ENCODE measurements around the gene DPYSL4. TPM values are rescaled to one million over a fixed set of nuclear protein-coding genes. Genes with fewer than 3 reads are reported as not detected.

The DPYSL4 gene
- total RNA-seq, 1 experiment from 2014 or later: 26.3 TPM

DNA sequence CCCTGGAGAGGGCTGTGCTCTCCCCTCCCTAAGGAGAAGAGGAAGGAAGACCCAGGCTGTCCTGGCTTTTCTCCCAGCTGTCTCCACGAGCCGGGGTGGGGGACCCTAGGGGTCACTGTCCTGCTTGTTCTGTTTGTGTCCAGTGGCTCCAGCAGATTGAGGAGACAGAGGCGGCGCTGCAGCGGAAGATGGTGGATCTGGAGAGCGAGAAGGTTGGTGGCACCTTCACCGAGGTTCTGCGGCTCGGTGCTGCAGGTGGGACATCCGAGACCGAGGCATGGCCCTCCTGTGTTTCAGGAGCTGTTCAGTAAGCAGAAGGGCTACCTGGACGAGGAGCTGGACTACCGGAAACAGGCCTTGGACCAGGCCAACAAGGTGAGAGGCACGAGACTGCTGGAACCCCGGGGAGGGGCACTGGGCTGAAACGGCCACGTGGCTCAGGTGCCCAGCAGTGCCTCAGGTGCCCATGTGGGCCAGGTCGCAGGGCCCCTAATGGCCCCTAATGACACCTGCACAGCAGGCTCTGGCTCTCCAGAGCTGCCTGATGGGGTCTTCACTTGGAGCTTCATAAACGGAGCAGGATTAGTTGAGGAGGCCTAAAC, 33.0 kb upstream of the DPYSL4 start:
- TF ChIP-seq CTCF (conservative IDR thresholded peaks at IDR 0.05): no peak
- H3T11ph ChIP-seq (ENCODE audit: low read length): no peak overlapping the region
- no peak overlapping the region for H3K9ac ChIP-seq (ENCODE audit: extremely low read depth, insufficient read length, low read length)
- no peak overlapping the region for H2BK120ac ChIP-seq (ENCODE audit: low read depth, low read length, poor library complexity, severe bottlenecking)
- H3K27ac Mint-ChIP-seq: no peak overlapping the region
- no peak overlapping the region for H3K23ac ChIP-seq (ENCODE audit: insufficient read length, low read depth, low read length)
- H2BK5ac ChIP-seq (ENCODE audit: insufficient read length, low read length): no peak overlapping the region
- H3K27ac ChIP-seq (ENCODE audit: insufficient read length, low read depth, low read length): no peak overlapping the region
- no peak overlapping the region for H3K18ac ChIP-seq (ENCODE audit: insufficient read length, low read depth, low read length)
- H3K36me3 Mint-ChIP-seq (ENCODE audit: insufficient read depth in 1 of 3, low read depth in 3 of 3): no peaks in the 10 kb centered on the region; a peak in 1 of 7 replicates
- H2BK12ac ChIP-seq (ENCODE audit: insufficient read length, low read depth, low read length): no peak overlapping the region
- no peak overlapping the region for H2BK15ac ChIP-seq (ENCODE audit: low read depth, low read length)
- no peak overlapping the region for H3K4me3 Mint-ChIP-seq
- no peaks in the 10 kb centered on the region for H4K20me1 ChIP-seq (ENCODE audit: control insufficient read depth, insufficient read depth, insufficient read length)
- no peak overlapping the region for H4K8ac ChIP-seq (replicated peaks; ENCODE audit: insufficient read length, low read depth, low read length)
- H3K9me3 Mint-ChIP-seq: no peaks in the 10 kb centered on the region
- no peak overlapping the region for H3K4me2 ChIP-seq (ENCODE audit: insufficient read depth, insufficient read length, low read length)
- H3K23me2 ChIP-seq (ENCODE audit: insufficient read length, low read depth, low read length, poor library complexity, severe bottlenecking): no peaks in the 10 kb centered on the region
- H3K27me3 ChIP-seq (ENCODE audit: insufficient read depth, low read length): no peaks in the 10 kb centered on the region
- H2BK20ac ChIP-seq (ENCODE audit: low read depth, low read length, poor library complexity, severe bottlenecking): no peak overlapping the region
- no peak overlapping the region for H2AFZ ChIP-seq (ENCODE audit: low read length)
- no peak overlapping the region for H2AK5ac ChIP-seq (ENCODE audit: insufficient read length, low read length)
- H3K79me2 ChIP-seq (ENCODE audit: insufficient read depth, low read length): no peaks in the 10 kb centered on the region
- no peaks in the 10 kb centered on the region for H3K27me3 Mint-ChIP-seq (ENCODE audit: low read depth)
- no peaks in the 10 kb centered on the region for H3K4me1 ChIP-seq (ENCODE audit: insufficient read depth, low read length)
- H3K4ac ChIP-seq (ENCODE audit: low read depth, low read length): no peak overlapping the region
- no peak overlapping the region; the same call in 1 of the 2 replicates for H3K14ac ChIP-seq (ENCODE audit: insufficient read depth, low read length)
- no peaks in the 10 kb centered on the region for H3K79me1 ChIP-seq (ENCODE audit: insufficient read depth, low read depth, low read length, poor library complexity, severe bottlenecking)
- DNase-seq: no peak
- H3K4me1 Mint-ChIP-seq: no peaks in the 10 kb centered on the region
- H4K5ac ChIP-seq (ENCODE audit: insufficient read length, low read depth, low read length): no peak overlapping the region
- no peak overlapping the region for H4K91ac ChIP-seq (ENCODE audit: insufficient read length, low read depth, low read length)
- no peaks in the 10 kb centered on the region for H3K9me3 ChIP-seq (ENCODE audit: control insufficient read depth, low read depth, low read length)
- H3K56ac ChIP-seq (ENCODE audit: insufficient read length, low read depth, low read length): no peak overlapping the region
- no CpG with 5 or more reads among the region's 19 CpGs for WGBS (ENCODE audit: extremely low coverage, insufficient read length, low lambda C conversion rate)

Data from H9 (cell line).